ENCODE results near the gene ATP8A2.

GRCh38 chr13:25743421-25743820 is 371.6 kb downstream of the ATP8A2 start:
- TF ChIP-seq, protein P1, sequence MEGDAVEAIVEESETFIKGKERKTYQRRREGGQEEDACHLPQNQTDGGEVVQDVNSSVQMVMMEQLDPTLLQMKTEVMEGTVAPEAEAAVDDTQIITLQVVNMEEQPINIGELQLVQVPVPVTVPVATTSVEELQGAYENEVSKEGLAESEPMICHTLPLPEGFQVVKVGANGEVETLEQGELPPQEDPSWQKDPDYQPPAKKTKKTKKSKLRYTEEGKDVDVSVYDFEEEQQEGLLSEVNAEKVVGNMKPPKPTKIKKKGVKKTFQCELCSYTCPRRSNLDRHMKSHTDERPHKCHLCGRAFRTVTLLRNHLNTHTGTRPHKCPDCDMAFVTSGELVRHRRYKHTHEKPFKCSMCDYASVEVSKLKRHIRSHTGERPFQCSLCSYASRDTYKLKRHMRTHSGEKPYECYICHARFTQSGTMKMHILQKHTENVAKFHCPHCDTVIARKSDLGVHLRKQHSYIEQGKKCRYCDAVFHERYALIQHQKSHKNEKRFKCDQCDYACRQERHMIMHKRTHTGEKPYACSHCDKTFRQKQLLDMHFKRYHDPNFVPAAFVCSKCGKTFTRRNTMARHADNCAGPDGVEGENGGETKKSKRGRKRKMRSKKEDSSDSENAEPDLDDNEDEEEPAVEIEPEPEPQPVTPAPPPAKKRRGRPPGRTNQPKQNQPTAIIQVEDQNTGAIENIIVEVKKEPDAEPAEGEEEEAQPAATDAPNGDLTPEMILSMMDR (IDR thresholded peaks at IDR 0.05; ENCODE audit: low read depth, low read length), result no peak
- TF ChIP-seq, protein P2, sequence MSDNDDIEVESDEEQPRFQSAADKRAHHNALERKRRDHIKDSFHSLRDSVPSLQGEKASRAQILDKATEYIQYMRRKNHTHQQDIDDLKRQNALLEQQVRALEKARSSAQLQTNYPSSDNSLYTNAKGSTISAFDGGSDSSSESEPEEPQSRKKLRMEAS (IDR thresholded peaks at IDR 0.05; ENCODE audit: low read depth, low read length), result no peak
- no peak for TF ChIP-seq POLR2A (IDR thresholded peaks at IDR 0.05; ENCODE audit: extremely low read depth, insufficient read length)

Measured in NB4 (cell line).